Measurements from ENCODE around the gene BLOC1S2. TPM values are rescaled to one million over a fixed set of nuclear protein-coding genes. Genes with fewer than 3 reads are reported as not detected.
A peak's percentile ranks its signal among the peaks of the same experiment; 100 is the strongest.
"Not testable (repeated sequence)": the region's sequence is repeated elsewhere in the genome, so short reads cannot be mapped to it uniquely, and the experiment has no call there.

The BLOC1S2 gene
- total RNA-seq, 1 donor from 2014 or later: 56.3 TPM

DNA sequence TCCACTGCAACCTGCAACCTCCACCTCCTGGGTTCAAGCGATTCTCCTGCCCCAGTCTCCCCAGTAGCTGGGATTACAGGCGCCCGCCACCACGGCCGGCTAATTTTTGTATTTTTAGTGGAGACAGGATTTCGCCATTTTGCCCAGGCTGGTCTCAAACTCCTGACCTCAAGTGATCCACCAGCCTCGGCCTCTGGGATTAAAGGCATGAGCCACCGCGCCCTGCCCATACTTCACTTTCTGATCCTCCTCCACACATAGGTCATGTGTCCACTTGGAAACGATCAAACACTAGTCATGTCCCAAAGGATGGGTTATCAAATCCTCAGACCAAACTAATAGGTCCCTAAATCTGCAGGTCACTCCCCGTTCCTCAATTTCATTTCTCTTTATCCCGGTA is 1.2 kb downstream of the BLOC1S2 start:
- Mint-ChIP-seq H3K4me1 (ENCODE audit: low read depth) (peaks cover 24% of the 10 kb centered on the region), H3K4me3 (ENCODE audit: low read depth) (peak overlapping the region; percentile 99), H3K36me3 (ENCODE audit: low read depth) (peaks cover 21% of the 10 kb centered on the region), H3K27ac (peak overlapping the region; percentile 99)
- H3K27me3 Mint-ChIP-seq (ENCODE audit: low read depth); H3K9me3 Mint-ChIP-seq; DNase-seq (ENCODE audit: low spot score): not testable (repeated sequence)
- intact Hi-C loops (cut with micrococcal nuclease): loop anchor here (5.0 kb wide), 2 partner anchors 57 to 242 kb away; partner anchors contain the start of gene NDUFB8

DNA sequence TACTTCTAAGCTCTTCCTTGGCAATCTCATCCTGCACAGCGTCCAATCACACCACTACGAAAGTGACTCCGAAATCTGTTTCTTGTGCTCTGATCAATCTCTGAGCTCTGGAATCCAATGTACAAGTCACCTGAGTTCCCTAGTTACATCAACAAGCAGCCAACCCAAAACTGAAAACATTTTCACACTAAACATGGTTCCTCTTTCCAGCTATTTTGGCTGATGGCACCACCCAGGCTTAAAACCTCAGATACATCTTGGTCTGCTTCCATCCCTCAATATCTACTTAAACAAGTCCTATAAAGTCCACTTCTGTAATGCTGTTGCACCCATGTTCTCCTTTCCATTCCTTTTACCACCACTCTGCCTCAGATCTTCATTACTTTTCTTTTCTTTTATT is 3.6 kb downstream of the BLOC1S2 start:
- Mint-ChIP-seq H3K27me3 (ENCODE audit: low read depth) (no peaks in the 10 kb centered on the region), H3K4me1 (ENCODE audit: low read depth) (peaks cover 25% of the 10 kb centered on the region), H3K36me3 (ENCODE audit: low read depth) (peaks cover 37% of the 10 kb centered on the region), H3K27ac (no peak overlapping the region), H3K9me3 (no peaks in the 10 kb centered on the region), H3K4me3 (ENCODE audit: low read depth) (no peak overlapping the region)
- intact Hi-C loops (cut with micrococcal nuclease): no loop called here
- no peak for DNase-seq (ENCODE audit: low spot score)

DNA sequence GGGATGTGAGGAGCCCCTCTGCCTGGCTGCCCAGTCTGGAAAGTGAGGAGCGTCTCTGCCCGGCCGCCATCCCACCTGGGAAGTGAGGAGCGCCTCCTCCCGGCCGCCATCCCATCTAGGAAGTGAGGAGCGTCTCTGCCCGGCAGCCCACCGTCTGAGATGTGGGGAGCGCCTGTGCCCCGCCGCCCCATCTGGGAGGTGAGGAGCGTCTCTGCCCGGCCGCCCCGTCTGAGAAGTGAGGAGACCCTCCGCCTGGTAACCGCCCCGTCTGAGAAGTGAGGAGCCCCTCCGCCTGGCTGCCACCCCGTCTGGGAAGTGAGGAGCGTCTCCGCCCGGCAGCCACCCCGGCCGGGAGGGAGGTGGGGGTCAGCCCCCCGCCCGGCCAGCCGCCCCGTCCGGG is 9.5 kb downstream of the BLOC1S2 start:
- H3K4me1 Mint-ChIP-seq (ENCODE audit: low read depth); H3K4me3 Mint-ChIP-seq (ENCODE audit: low read depth); DNase-seq (ENCODE audit: low spot score); H3K27ac Mint-ChIP-seq; H3K27me3 Mint-ChIP-seq (ENCODE audit: low read depth); H3K9me3 Mint-ChIP-seq; intact Hi-C loops (cut with micrococcal nuclease): not testable (repeated sequence)
- peaks cover 56% of the 10 kb centered on the region for H3K36me3 Mint-ChIP-seq (ENCODE audit: low read depth)

DNA sequence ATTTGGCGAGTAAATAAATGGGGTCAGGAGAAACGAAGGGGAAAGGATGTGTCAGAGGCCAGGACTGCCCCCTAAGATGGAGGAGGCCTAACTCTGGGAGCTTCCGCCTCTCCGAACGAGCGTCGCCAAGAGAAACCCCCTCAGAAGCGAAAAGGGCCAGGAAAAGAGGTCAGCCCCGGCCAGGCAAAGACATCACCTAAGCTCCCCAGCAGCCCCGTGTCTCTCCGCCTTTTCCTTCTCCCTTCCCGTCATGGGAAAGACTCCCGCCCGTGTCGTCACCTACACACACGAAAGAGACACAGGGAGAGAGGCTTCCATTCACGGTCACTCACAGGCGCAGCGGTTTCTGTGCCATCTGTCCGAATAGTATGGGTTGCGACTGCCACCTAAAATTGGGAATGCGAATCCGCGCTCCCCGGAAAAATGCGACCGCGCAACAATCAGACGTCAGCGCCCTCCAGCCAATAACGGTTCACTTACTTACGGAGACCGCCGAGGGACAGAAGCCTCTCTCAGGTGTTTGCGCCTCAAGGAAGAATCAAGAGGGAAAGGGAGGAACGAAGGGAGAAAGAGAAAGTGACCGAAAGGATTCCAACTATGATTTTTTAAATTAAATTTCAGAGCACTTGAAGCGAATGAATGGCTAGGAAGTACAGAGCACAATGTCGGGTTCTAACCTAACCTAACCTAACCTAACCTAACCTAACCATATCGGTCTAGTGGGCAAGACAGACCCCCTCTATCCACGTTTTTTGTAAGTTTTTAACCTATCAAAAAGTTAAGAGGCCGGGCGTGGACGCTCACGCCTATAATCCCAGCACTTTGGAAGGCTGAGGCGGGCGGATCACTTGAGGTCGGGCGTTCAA is 19.0 kb downstream of the BLOC1S2 start, which contains the start of gene CWF19L1:
TSS of gene CWF19L1 (minus strand) at position 400 of the 866 bp plus-strand sequence. CDS start at position 355, 45 bp downstream.
- peak; percentile 72 for DNase-seq (ENCODE audit: low spot score)
- intact Hi-C loops (cut with micrococcal nuclease): no loop called here
- Mint-ChIP-seq H3K9me3 (no peaks in the 10 kb centered on the region), H3K27ac (peak within 1 kb of the TSS; percentile 99), H3K4me3 (ENCODE audit: low read depth) (peak within 1 kb of the TSS; percentile 100), H3K27me3 (ENCODE audit: low read depth) (no peaks in the 10 kb centered on the region), H3K36me3 (ENCODE audit: low read depth) (peaks cover 11% of the 10 kb centered on the region), H3K4me1 (ENCODE audit: low read depth) (peaks cover 11% of the 10 kb centered on the region)

GRCh38 chr10:100265821-100266485 is 20.5 kb downstream of the BLOC1S2 start:
- H3K27me3 Mint-ChIP-seq (ENCODE audit: low read depth): no peaks in the 10 kb centered on the region
- peaks cover 13% of the 10 kb centered on the region for H3K4me1 Mint-ChIP-seq (ENCODE audit: low read depth)
- no peak for DNase-seq (ENCODE audit: low spot score)
- H3K27ac Mint-ChIP-seq: peak overlapping the region; percentile 34
- no peaks in the 10 kb centered on the region for H3K9me3 Mint-ChIP-seq
- H3K4me3 Mint-ChIP-seq (ENCODE audit: low read depth): peak overlapping the region; percentile 100
- intact Hi-C loops (cut with micrococcal nuclease): no loop called here
- peaks cover 8% of the 10 kb centered on the region for H3K36me3 Mint-ChIP-seq (ENCODE audit: low read depth)

DNA sequence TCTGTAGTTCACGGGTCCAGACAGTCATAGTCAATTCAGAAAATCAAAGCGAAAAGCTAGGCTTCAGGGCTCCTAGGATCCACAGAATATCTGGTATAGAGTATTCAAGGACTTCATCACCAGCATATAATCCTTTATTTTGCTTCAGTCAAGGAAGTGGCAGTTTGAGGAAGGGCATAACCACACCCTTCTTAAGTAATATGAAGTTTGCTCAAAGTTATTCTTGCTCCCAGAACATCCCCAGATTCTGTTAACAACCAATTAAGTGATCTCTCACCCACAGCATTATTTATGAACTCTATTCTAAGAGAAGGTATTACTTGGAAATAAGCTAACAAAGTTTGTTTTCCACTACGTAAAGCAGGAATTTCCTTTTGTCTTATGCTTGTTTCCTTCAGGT is 32.3 kb downstream of the BLOC1S2 start:
- intact Hi-C loops (cut with micrococcal nuclease): no loop called here
- H3K27ac Mint-ChIP-seq: no peak overlapping the region
- H3K4me3 Mint-ChIP-seq (ENCODE audit: low read depth): no peak overlapping the region
- peaks cover 74% of the 10 kb centered on the region for H3K36me3 Mint-ChIP-seq (ENCODE audit: low read depth)
- H3K27me3 Mint-ChIP-seq (ENCODE audit: low read depth): no peaks in the 10 kb centered on the region
- no peak for DNase-seq (ENCODE audit: low spot score)
- peaks cover 1% of the 10 kb centered on the region for H3K4me1 Mint-ChIP-seq (ENCODE audit: low read depth)
- H3K9me3 Mint-ChIP-seq: no peaks in the 10 kb centered on the region

DNA sequence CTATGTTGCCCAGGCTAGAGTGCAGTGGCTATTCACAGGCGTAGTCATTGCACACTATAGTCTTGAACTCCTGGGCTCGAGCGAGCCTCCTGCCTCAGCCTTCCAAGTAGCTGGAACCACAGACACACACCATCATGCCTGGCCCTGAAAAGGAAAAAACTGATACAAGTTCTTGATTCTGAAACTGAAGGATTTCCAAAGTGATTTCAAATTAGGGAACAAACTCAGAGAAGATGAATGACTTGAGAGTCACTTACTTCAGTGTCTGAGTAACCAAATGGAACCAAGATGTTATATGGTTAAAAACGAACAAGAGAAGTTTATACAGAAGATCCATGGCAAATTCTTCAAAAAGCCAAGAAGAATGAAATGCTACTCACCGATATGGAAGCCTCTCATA is 33.4 kb downstream of the BLOC1S2 start:
- Mint-ChIP-seq H3K27me3 (ENCODE audit: low read depth) (no peaks in the 10 kb centered on the region), H3K9me3 (no peaks in the 10 kb centered on the region), H3K36me3 (ENCODE audit: low read depth) (peaks cover 74% of the 10 kb centered on the region), H3K4me1 (ENCODE audit: low read depth) (no peaks in the 10 kb centered on the region), H3K27ac (no peak overlapping the region), H3K4me3 (ENCODE audit: low read depth) (no peak overlapping the region)
- DNase-seq (ENCODE audit: low spot score): no peak
- intact Hi-C loops (cut with micrococcal nuclease): no loop called here

DNA sequence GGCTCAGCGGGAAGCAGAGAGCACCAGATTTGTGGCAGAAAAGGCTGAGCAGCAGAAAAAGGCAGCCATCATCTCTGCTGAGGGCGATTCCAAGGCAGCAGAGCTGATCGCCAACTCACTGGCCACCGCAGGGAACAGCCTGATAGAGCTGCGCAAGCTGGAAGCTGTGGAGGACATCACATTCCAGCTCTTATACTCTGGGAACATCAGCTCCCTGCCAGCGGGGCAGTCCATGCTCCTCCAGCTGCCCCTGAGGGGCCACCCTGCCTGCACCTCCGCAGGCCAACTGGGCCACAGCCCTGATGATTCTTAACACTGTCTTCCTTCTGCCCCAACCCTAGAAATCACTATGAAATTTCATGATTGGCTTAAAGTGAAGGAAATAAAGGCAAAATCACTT is 37.7 kb downstream of the BLOC1S2 start:
- no peaks in the 10 kb centered on the region for H3K9me3 Mint-ChIP-seq

DNA sequence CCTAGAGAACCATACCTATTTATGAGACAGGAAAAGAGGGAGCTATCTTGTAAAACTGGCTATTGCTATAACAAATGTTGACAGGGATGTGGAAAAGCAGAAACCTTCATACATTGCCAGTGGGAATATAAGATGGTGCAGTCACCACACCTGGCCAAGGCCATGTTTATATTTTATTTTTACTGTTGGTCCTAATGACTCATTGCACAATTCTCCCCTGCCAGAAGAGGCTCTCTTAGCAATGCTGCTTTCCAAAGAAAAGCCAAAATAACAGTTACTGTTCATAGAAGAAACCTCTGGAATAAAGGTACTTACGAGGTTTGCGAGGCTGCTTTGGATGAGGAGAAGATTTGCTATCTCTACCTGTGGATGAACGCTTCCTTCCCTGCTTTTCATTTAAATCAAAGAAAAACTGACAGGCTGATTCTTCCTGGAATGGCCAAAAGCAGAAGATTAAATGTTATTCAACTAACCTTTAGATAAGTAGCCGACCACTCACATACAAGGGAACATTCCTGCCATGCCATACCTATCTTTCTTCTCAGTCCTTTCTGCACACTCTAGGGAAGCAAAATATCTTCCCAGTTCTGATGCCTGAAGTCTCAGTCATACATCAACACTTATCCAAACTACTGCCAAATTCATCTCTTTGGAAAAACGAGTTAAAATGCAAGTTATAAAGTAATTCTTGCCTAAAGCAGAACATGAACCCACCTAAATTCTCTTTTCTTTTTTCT is 40.8 kb downstream of the BLOC1S2 start:
- intact Hi-C loops (cut with micrococcal nuclease): no loop called here
- H3K4me1 Mint-ChIP-seq (ENCODE audit: low read depth): peaks cover under 1% of the 10 kb centered on the region
- H3K36me3 Mint-ChIP-seq (ENCODE audit: low read depth): peaks cover 70% of the 10 kb centered on the region
- no peak overlapping the region for H3K4me3 Mint-ChIP-seq (ENCODE audit: low read depth)
- H3K27ac Mint-ChIP-seq: no peak overlapping the region
- no peaks in the 10 kb centered on the region for H3K9me3 Mint-ChIP-seq
- DNase-seq (ENCODE audit: low spot score): no peak
- H3K27me3 Mint-ChIP-seq (ENCODE audit: low read depth): no peaks in the 10 kb centered on the region

More for the DNA sequence above, 37.7 kb downstream of the BLOC1S2 start:
- no peak overlapping the region for H3K27ac Mint-ChIP-seq
- intact Hi-C loops (cut with micrococcal nuclease): no loop called here
- H3K4me1 Mint-ChIP-seq (ENCODE audit: low read depth): no peaks in the 10 kb centered on the region
- no peak for DNase-seq (ENCODE audit: low spot score)
- no peak overlapping the region for H3K4me3 Mint-ChIP-seq (ENCODE audit: low read depth)
- peaks cover 67% of the 10 kb centered on the region for H3K36me3 Mint-ChIP-seq (ENCODE audit: low read depth)
- no peaks in the 10 kb centered on the region for H3K27me3 Mint-ChIP-seq (ENCODE audit: low read depth)

DNA sequence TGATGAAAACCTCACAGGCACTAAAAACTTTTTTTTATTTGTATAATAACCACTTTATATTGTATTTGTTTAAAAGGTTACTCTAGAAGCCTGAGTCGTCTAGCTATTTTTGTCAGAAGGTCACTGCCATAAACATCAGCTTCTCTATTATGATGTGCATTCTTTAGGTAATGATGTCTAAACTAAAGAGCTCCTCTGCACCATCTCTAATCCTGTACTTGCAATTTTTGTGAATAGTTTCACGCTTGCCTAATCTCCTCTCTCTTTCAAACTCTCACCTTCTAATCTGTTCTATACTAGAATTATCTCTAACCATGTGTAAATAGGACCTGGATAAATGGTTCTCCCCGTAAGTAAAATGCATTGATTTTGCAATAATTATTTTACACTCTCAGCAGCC is 46.6 kb downstream of the BLOC1S2 start:
- no peak for DNase-seq (ENCODE audit: low spot score)
- H3K9me3 Mint-ChIP-seq: no peaks in the 10 kb centered on the region
- H3K4me3 Mint-ChIP-seq (ENCODE audit: low read depth): no peak overlapping the region
- no peak overlapping the region for H3K27ac Mint-ChIP-seq
- peaks cover 7% of the 10 kb centered on the region for H3K4me1 Mint-ChIP-seq (ENCODE audit: low read depth)
- peaks cover 57% of the 10 kb centered on the region for H3K36me3 Mint-ChIP-seq (ENCODE audit: low read depth)
- H3K27me3 Mint-ChIP-seq (ENCODE audit: low read depth): no peaks in the 10 kb centered on the region
- intact Hi-C loops (cut with micrococcal nuclease): no loop called here

- Mint-ChIP-seq H3K27ac (no peak overlapping the region), H3K36me3 (ENCODE audit: low read depth) (peaks cover 55% of the 10 kb centered on the region), H3K9me3 (no peaks in the 10 kb centered on the region), H3K4me3 (ENCODE audit: low read depth) (no peak overlapping the region), H3K27me3 (ENCODE audit: low read depth) (no peaks in the 10 kb centered on the region), H3K4me1 (ENCODE audit: low read depth) (peaks cover 7% of the 10 kb centered on the region)
- no peak for DNase-seq (ENCODE audit: low spot score)
- intact Hi-C loops (cut with micrococcal nuclease): no loop called here
Observed at GRCh38 chr10:100238429-100238828, 48.1 kb downstream of the BLOC1S2 start.

DNA sequence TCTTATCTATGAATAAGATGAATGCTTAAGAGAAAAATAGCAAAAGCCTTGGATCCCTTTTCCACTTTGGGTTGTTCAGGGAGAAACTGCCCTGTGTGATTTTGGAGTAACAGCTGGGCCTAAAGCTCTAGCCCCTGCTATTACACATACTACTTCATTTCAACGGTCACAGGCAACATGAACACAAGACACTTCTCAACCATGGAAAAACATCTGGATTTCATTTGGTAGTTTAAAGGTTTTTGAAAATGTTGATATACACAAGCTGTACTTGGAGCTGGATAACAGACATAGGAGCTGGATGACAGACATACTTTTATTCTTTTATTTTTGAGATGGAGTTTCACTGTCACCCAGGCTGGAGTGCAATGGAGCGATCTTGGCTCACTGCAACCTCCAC is 54.4 kb downstream of the BLOC1S2 start:
- Mint-ChIP-seq H3K36me3 (ENCODE audit: low read depth) (peaks cover 31% of the 10 kb centered on the region), H3K9me3 (no peaks in the 10 kb centered on the region), H3K4me3 (ENCODE audit: low read depth) (no peak overlapping the region), H3K4me1 (ENCODE audit: low read depth) (peaks cover 15% of the 10 kb centered on the region), H3K27me3 (ENCODE audit: low read depth) (no peaks in the 10 kb centered on the region), H3K27ac (no peak overlapping the region)
- intact Hi-C loops (cut with micrococcal nuclease): no loop called here
- no peak for DNase-seq (ENCODE audit: low spot score)

Measured in activated T-helper 2 cell treated with anti-CD3 and anti-CD28 coated beads, Interferon-gamma antibody, Interleukin-2, Interleukin-4, amounts not matched to agents 10 μg/mL and 5 μg/mL and 100 μg/mL, durations not matched to agents 14 hours and 24 hours and 36 hours (primary cell).